HL-60/S4 treated with retinoic acid at 250 ng/mL for 4 days and 3 days (cell line): Measurements from ENCODE around the gene PRDM1.

Source experiments
- in situ Hi-C: fragments of 300-500 bp; cut with MboI; formaldehyde crosslinking; loops from 2 replicates; pipeline ENCODE4 v1.7.0; 2022; ENCODE audit warnings: low sequenced_read_pairs

Gene PRDM1

DNA sequence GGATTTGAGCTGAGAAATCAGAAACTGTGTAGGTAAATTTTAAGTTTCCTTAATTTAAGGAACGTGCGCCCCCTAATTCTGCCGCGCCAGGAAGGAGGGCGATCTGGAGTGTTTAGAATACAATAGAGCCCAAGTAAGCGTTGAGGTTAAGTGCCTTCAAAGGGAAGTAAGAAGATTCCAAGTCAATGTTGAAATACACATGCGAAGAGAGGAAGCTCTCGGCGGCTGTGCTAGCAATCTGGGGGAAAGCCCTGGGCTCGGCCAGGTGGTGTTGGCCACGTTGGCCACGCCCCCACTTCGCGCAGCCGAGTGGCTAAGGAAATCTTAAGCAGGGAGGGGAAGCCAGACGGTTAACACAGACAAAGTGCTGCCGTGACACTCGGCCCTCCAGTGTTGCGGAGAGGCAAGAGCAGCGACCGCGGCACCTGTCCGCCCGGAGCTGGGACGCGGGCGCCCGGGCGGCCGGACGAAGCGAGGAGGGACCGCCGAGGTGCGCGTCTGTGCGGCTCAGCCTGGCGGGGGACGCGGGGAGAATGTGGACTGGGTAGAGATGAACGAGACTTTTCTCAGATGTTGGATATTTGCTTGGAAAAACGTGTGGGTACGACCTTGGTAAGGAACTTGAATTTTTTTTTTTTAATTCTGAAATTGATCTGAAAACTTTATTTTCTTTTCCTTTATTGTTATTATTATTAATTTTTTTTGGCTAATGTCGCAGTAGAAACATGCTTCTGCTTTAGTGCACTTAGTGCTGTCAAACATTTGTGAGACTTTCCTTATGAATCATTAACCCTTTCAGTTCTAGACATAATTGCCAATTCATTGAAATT, at the start of gene PRDM1:
Gene PRDM1, plus strand, starts transcription at position 353 of the 830 bp plus-strand sequence. Its CDS starts 218 bp downstream, at position 571.
- in situ Hi-C loops, result loop anchor here (25.0 kb wide), 1 partner anchor 599 kb away; no protein-coding TSS in a partner anchor

DNA sequence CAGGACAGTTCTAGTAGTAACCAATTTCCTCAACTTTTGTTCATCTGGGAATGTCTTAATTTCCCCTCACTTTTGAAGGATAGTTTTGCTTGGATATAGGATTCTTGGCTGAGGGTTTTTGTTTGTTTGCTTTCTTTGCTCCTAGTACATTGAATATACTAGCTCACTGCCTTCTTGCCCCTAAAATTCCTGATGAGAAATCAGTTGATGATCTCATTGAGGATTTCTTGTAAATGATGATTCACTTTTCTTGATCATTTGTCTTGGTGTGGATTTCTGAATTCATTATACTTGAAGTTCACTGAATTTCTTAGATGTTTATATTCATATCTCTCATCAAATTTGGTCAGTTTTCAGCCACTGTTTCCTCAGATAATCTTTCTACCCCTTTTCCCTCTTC, 49.1 kb upstream of the PRDM1 start:
- in situ Hi-C loops, result no loop called here

DNA sequence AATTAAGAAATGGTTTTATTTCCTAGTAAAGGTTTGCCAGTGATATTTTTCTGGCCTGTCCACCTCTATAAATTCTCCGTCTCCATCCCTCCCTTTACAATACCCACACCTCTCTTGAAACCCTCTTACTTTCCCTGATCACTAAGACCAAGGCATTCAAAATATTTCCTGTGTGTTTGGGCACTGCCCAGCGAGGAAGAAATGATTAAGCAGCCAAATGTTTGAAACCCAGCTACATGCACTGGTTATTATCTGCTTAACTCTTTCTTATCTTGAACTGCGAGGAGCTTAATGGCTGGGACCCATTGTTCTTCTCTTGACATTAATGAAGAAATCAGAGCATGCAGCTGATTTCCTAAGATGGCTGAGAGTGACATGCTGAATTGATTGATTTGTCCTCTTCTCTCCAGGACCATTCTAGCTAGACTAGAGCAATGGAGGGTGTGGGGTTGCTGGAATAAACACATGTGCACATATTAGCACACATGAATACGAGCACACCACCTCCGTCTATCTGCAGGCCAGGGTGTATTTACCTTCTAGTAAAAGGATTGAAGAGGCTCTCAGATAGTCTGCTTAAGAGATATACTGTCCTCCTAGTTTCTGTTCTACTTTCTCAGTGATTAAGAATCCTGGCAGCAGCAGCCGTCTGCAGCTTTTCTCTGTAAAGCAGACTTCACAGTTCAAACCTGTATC, 46.1 kb upstream of the PRDM1 start:
- in situ Hi-C loops, result no loop called here

DNA sequence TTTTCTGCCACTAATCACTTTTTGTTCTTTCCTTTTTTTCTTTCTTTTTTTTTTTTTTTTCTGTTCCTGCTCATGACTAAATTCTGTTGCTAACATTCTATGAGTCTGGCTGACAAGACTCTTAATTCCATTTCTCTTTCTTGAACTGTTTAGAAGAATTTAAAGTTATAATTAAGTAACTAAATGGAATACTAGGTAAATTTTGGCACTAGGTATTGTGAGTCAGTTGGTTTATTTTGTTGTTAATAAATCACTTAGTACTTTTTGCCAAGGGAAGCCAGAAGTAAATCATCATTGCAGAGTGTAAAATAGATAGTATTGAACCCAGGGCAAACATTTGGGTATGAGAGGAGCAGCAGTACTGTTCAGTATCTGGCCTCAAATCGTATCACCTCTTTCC, 42.0 kb upstream of the PRDM1 start:
- in situ Hi-C loops, result no loop called here

DNA sequence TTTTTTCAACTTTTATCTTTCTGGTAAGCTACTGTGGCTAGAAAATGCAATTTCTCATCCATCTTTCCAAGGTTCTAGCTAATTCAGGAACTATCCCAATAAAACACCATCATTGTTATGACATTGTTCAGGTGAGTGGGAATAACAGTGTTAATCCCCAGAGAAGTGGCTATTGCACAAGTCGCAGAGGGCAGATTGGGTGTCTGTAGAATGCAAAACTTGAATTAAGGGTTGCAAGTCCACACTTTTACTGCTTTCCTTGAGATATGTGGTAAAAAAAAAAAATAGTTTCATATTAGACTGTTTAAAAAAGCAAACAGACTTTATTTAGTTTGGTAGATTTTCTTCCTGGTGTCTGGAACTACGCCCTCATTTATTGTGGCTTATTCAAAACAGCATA, 41.1 kb upstream of the PRDM1 start:
- in situ Hi-C loops, result no loop called here

DNA sequence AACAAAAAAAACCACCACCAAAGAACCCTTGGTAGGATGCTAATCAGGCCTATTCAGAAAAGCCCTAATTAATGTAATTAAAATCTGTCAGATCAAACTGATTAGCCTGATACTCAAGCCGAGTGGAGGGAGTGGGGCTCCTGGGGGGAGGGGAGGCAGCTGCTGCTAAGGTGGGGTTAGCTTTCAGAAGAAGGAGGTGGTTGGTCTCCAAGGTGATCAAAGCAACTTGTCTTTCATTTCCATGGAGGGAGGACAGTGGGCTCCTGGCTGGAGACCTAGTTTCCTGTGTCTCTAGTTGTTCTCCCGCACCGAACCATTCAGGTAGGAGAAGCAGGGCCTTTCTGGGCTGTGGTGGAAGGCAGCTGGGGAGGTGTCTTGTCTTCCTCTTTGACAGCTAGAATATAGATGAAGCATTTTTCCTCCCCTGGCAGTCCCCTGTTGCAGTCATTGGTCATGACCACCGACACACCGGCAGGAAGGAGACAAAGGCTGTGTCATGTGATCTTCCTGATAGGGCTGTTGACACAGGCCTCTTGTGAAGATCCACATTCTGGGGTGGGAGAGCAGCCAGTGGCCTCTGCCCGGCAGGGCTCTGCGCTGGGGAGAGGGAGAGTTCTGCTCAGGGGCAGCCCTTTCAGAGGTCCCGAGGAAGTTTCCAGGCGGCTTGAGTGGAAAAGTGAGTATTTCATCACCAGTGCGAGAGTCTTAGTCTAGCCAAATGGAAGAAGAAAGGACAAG, 39.9 kb upstream of the PRDM1 start:
- in situ Hi-C loops, result no loop called here

DNA sequence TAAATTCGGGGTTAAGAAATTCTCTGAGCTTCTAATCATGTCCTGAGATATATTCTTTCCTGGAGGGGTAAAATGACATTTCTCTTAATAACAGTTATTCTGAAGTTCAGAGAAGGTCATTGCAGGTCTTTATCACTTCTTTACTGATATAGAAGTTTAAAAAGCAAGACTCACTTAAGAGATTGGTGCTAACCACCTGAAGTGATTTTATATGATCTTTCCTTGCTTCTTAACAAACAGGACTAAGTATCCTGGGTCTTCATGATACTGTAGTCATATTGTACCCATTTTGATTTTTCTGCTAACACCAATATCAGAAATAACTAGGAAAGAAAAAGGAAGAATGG, 39.3 kb upstream of the PRDM1 start:
- in situ Hi-C loops, result no loop called here

DNA sequence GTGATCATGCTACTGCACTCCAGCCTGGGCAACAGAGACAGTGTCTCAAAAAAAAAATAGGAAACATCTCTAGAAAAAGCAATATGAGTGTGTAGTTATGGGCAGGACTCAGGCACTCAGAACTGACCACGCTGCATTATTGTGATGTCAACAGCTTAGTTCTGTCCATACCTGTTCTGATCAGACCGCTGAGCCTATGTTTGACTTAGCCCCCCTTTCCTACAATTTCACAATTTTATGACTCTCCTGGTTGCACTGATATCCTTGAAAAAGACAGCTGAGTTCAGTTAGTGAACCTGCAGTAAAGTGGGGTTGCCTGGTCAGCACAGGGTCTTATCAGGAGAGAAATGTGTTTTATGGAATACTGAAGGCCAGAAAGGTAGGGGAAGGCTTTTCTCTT, 37.8 kb upstream of the PRDM1 start:
- in situ Hi-C loops, result no loop called here

DNA sequence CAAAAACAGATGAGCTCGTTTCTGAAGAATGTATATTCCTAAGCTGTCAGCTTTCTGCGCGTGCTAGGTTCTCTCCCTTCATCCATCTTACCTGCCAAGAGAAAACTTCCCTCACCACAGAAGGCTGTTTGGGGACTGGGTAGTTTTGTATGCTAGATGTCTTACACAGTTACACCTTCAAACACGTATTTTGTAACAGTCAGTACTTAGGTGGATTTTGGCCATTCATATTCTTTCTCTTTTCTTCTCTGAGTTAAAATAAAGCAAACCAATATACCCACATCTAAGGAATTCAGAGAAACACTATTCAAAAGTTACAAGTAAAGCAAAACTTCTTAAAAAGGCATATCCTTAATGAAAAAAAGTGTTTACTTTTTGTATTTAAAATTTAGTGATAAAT, 35.6 kb upstream of the PRDM1 start:
- in situ Hi-C loops, result no loop called here

DNA sequence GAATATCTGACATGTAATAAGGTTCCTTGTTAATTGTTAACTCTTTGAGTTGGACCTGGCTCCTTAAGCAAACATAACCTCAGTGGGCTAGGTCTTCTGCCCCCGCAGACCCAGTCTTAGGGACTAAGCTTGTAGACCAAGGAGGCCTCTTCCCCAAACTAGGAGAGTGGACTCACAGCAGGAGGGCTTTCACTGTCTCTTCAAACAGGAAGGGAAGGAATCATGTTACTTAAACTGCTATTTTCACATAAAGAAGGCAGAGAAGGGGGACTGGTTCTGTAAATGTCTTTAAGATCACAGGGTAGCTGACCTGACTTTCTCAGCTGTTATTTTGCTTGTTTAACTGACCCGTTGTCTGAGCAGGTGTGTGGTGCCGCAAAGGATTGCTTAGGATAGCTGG, 34.9 kb upstream of the PRDM1 start:
- in situ Hi-C loops, result no loop called here

DNA sequence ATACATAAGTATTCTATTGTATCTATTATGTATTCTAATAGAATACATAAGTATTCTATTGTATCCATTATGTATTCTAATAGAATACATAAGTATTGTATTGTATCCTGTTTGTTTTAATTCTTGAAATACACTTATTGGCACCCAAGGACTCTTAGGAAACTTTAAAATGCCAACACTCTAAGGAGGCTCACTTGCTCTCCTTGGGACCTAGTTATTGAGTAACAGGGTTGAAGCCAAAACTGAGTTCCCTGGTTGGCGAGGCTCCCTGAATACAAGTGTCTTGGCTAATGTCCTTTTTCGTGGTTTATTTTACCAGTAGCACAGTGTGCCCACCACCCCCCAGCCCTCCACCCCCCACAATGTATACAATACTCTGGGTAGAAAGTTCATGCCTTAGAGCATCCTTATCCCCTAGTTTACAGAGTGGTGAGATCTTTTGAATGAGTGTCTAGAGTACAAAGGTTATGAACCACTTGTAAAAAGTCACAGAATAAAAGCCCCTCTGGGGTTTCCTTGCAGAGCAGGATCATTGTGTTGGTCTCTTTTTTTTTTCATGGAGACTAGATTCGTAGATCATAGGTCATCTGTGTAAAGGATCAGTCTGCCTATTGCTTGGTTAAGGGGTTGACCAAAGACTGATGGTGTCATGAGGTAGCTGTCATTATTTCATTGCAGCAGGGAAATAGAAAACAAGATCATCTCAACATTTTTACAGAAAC, 32.5 kb upstream of the PRDM1 start:
- in situ Hi-C loops, result no loop called here

DNA sequence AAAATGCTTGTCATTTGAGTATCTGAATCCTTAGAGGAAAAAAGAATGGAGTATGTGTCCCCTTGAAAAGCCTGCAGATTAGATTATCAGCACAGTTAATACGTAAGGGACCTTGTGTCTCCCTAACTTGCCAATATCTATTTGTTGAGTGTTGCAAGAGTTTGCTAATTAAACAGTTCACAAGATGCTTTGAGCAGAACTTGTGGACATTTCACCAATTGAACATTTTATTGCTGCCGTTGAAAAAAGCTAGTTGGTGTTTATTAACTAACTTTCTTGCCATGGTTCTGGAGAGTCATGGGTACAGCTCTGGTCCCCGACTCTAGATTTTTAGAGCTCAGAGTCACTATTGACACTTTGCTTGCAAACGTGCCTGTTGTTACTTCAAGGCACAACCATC, 30.6 kb upstream of the PRDM1 start:
- in situ Hi-C loops, result no loop called here

DNA sequence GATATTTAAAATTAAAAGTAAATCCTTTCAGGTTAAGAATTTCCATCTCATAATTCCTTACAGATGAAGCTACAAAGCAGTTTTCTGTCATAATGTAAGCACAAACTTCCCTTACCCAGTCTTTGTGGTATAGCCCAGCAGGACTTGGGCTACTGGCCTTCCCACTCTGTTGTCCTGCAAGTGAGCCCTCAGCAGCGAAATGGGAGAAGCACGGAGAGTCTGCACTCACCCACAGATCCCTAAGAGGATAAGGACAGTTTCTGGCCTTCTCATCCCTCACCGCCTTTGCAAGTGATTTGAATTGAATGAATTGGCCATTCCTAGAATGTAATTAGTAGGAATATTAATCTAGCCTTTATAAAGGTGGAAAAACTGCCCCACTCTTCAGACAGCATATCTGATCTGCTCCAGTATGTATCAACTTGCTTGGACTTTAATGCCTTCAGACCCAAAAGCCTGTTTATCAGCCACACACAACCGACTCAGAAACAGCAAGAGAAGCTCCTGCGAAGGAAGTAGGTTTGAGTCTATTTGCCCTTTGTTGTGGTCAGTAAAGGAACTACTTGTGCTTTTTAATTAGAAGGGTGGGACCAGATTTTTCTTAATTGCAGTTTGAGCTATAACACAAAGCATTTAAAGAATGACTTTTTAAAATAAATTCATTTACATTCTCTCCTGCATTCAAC, 29.9 kb upstream of the PRDM1 start:
- in situ Hi-C loops, result no loop called here

DNA sequence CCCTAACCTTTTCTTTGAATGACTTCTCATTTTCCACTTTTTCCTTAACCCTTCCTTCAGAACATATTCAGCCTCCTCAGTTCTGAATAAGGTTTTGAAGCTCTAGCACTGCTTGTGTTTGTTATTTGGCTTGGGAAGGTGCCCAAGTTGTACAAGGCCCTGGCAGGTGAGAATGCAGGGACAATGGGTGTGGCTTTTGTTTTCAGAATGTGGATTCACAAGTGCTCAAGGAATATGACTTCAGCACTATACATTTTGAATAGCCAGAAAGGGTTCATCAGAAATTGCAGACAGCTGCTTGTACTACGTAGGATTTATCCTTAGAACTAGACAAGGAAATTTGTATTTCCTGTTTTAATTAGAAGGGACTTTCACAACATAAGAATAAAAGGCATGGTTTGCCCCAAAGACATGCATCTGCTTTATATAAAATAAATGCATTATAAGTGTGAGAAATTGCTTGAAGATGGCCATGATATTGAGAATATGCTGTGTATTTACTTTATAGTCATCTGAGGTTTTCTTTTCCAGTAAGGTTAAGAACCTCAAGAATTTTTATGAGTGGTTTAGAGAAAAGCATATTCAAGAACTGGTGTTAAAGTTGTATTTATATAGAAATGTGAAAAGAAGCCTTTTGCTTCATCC, 29.3 kb upstream of the PRDM1 start:
- in situ Hi-C loops, result no loop called here

DNA sequence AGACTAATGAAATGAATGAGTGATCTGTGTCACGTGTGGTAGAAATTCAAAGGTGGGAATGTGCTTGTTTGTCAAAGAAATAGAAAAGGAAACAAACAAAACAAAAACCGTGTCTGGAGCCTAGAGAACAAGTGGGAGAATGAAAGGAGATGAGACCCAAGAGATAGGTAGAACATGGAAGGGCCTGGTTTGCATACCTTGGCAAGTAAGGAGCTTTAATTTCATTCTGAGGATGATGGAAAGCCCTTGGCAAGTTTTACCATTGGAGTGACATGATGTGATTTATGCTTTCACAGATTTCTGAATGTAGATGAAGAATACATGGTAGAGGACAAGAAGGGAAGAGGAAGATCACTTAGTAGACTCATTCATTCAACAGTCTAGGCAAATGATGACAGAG, 26.8 kb upstream of the PRDM1 start:
- in situ Hi-C loops, result no loop called here

DNA sequence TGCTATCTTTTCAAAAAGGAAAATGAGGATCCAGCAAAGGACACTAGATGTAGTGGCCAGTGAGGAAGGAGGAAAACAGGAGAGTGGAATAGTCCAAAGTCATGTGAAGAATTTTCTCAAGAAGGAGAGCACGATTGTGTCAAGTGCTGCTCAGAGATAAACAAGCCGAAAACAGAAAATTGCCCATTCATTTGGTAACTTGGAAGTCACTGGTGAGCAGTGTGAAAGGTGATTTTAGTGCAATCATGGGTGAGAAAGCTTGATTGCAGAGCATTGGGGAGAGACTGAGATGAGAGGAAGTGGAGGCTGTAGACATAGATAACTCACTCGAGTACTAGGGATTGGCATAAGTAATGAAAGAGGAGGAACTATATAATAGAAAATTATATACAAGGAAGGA, 26.0 kb upstream of the PRDM1 start:
- in situ Hi-C loops, result no loop called here

DNA sequence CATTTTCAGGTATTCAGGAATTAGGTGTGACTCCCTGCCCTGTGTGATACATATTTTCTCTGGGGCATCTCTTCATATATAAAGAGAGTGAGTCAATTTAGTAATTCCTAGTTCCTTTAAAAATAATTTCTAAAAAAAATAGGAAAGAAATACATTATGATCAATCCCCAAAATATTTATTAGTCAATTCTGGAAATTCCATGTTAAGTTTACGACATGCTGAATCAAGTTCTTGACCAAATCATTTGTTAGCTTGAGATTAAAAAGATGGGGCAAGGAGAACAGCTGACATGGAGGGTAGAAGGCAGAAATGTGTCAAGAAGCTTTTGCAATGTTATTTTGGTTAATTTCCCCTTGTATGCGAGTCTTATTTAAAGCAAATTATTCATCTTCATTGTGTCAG, 22.7 kb upstream of the PRDM1 start:
- in situ Hi-C loops, result no loop called here

DNA sequence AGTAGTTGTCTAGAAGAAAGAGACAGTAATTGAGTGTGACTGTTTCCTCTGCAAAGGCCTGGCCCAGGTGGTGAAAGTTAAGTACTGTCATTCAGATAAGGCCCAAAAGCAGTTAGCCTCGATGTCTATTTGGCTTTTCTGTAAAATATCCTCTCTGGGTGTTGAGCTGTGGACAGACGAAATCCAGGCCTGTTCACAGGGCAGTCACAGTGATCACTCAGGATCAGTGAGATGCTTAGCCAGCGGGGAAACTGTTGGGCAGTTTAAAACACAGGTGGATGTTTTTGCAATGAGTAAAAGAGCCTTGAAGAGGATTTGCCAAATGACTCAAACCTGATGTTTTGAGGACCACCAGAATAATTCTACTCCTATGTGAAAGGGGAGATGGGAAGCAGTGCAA, 22.0 kb upstream of the PRDM1 start:
- in situ Hi-C loops, result no loop called here

DNA sequence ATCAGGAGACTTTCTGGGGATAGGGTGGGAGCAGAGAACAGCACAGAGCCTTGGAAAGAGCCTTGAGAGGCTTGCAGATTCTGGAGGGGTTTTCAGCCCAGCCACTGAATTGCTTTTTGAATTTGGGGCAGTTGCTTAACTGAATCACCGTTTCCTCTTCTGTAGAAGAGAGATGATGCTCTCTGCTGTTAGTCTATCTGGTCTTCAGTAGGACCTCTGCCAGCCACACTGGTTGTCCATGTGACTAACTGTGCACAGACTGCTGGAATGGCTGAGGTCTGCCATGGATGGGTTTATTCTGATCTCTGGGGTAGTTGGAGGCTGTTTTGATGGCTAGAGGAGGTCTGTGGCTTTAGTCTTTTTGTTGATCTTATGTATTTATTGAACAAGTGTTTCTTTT, 21.4 kb upstream of the PRDM1 start:
- in situ Hi-C loops, result no loop called here

DNA sequence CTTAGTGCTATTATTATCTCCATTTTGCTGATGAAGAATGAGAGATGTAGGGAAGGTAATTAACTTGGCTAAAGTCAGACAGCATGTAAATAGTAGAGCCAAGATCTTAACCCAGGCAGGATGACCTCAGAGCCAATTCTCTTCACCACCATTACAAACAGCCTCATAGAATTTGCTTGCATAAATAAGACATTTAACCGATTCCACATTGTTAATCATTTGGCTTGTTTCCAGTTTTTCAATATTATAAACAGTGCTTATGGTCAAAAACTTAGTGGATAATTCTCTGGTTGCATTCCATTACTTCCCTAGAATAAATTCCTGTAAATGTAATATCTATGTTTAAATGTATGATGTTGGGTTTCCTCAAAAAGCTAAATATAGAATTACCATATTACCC, 19.1 kb upstream of the PRDM1 start:
- in situ Hi-C loops, result no loop called here
